ENCODE data around the gene DDAH2. TPM values are rescaled to one million over a fixed set of nuclear protein-coding genes. Genes with fewer than 3 reads are reported as not detected.
A peak's percentile ranks its signal among the peaks of the same experiment; 100 is the strongest.

Gene DDAH2
- total RNA-seq, 2 experiments from 2014 or later, result 3.0 to 3.3 TPM

- Mint-ChIP-seq H3K27ac (no peak overlapping the region), H3K9me3 (no peaks in the 10 kb centered on the region), H3K4me1 (ENCODE audit: low read depth) (peaks cover 23% of the 10 kb centered on the region), H3K27me3 (no peaks in the 10 kb centered on the region), H3K36me3 (ENCODE audit: low read depth) (peaks cover 18% of the 10 kb centered on the region), H3K4me3 (no peak overlapping the region)
- POLR2A ChIA-PET, result interaction anchor here (0.9 kb wide), 1 partner anchor 101 kb away, joined by 3 read pairs; no protein-coding TSS in a partner anchor
- intact Hi-C loops (cut with DNase I, micrococcal nuclease), result loop anchor here in 1 of 2 experiments (2.0 kb wide), 1 partner anchor 25 kb away; no protein-coding TSS in a partner anchor
- CTCF ChIA-PET, result interaction anchor here (0.7 kb wide), 1 partner anchor 77 kb away, joined by 4 read pairs; no protein-coding TSS in a partner anchor
- Histone ChIP-seq H3K9me3 (ENCODE audit: control insufficient read depth in 1 of 2, insufficient read depth in 1 of 2, low read length in 2 of 2) (no peaks in the 10 kb centered on the region), H3K36me3 (ENCODE audit: insufficient read depth, low read length) (no peaks in the 10 kb centered on the region), H3K27me3 (ENCODE audit: control insufficient read depth in 1 of 2, insufficient read depth in 2 of 2, low read length in 2 of 2) (no peaks in the 10 kb centered on the region), H3K4me3 (ENCODE audit: low read length) (no peak overlapping the region), H3K4me1 (ENCODE audit: insufficient read depth, low read length) (peaks cover 29% of the 10 kb centered on the region), H3K27ac (ENCODE audit: low read depth in 1 of 2, low read length in 2 of 2) (no peak overlapping the region)
- DNase-seq, result no peak
- no peak for TF ChIP-seq CTCF (IDR thresholded peaks at IDR 0.05)
- no peak for ATAC-seq (ENCODE audit: poor library complexity)
These were observed 23.2 kb downstream of the DDAH2 start for GRCh38 chr6:31705931-31706330.

GRCh38 chr6:31702819-31703716 is 26.0 kb downstream of the DDAH2 start, which contains the start of gene ABHD16A:
TSS of gene ABHD16A (minus strand) at chr6:31703324. CDS start at chr6:31703281, 43 bp downstream.
- ChIA-PET CTCF (interaction anchor here (1.1 to 1.8 kb wide), 5 partner anchors 22 to 130 kb away, joined by 3 to 10 read pairs (median 3); partner anchors contain the start of genes DDAH2 and LY6G5C), POLR2A (interaction anchor here (0.5 to 2.6 kb wide), 38 partner anchors 9 to 1161 kb away, joined by 3 to 22 read pairs (median 5); partner anchors contain the start of genes BAG6, C6orf47, CSNK2B and DDAH2)
- ATAC-seq (ENCODE audit: poor library complexity), result peak; percentile 91
- peak within 1 kb of the TSS; percentile 67 for H3K4me3 ChIP-seq (ENCODE audit: low read length)
- DNase-seq, result peak; percentile 94 to 99 (median 97)
- peak within 1 kb of the TSS; percentile 95 to 98 for H3K27ac ChIP-seq (ENCODE audit: low read depth in 1 of 2, low read length in 2 of 2)
- H3K4me1 Mint-ChIP-seq (ENCODE audit: low read depth), result peaks cover 32% of the 10 kb centered on the region
- H3K4me3 Mint-ChIP-seq, result peak within 1 kb of the TSS; percentile 94
- H3K27me3 Mint-ChIP-seq, result no peaks in the 10 kb centered on the region
- no peaks in the 10 kb centered on the region for H3K27me3 ChIP-seq (ENCODE audit: control insufficient read depth in 1 of 2, insufficient read depth in 2 of 2, low read length in 2 of 2)
- no peak for TF ChIP-seq CTCF (IDR thresholded peaks at IDR 0.05)
- no peaks in the 10 kb centered on the region for H3K9me3 ChIP-seq (ENCODE audit: control insufficient read depth in 1 of 2, insufficient read depth in 1 of 2, low read length in 2 of 2)
- peak within 1 kb of the TSS; percentile 94 for H3K27ac Mint-ChIP-seq
- H3K9me3 Mint-ChIP-seq, result no peaks in the 10 kb centered on the region
- peaks cover 35% of the 10 kb centered on the region for H3K4me1 ChIP-seq (ENCODE audit: insufficient read depth, low read length)
- peaks cover 15% of the 10 kb centered on the region for H3K36me3 ChIP-seq (ENCODE audit: insufficient read depth, low read length)
- intact Hi-C loops (cut with DNase I, micrococcal nuclease), result loop anchor here (1.0 to 5.0 kb wide), 5 partner anchors 34 to 51 kb away; partner anchors contain the start of genes BAG6 (in 1 of the 2), CLIC1 (in 1 of the 2), CSNK2B (in 1 of the 2) and GPANK1 (in 1 of the 2)
- peaks cover 33% of the 10 kb centered on the region for H3K36me3 Mint-ChIP-seq (ENCODE audit: low read depth)

GRCh38 chr6:31702405-31702818 is 26.7 kb downstream of the DDAH2 start:
- Histone ChIP-seq H3K9me3 (ENCODE audit: control insufficient read depth in 1 of 2, insufficient read depth in 1 of 2, low read length in 2 of 2) (no peaks in the 10 kb centered on the region), H3K27me3 (ENCODE audit: control insufficient read depth in 1 of 2, insufficient read depth in 2 of 2, low read length in 2 of 2) (no peaks in the 10 kb centered on the region), H3K36me3 (ENCODE audit: insufficient read depth, low read length) (peaks cover 20% of the 10 kb centered on the region), H3K4me1 (ENCODE audit: insufficient read depth, low read length) (peaks cover 35% of the 10 kb centered on the region), H3K4me3 (ENCODE audit: low read length) (peak overlapping the region; percentile 67), H3K27ac (ENCODE audit: low read depth in 1 of 2, low read length in 2 of 2) (peak overlapping the region; percentile 95 to 98)
- DNase-seq (no peak), ATAC-seq (ENCODE audit: poor library complexity) (peak; percentile 7)
- Mint-ChIP-seq H3K27me3 (no peaks in the 10 kb centered on the region), H3K36me3 (ENCODE audit: low read depth) (peaks cover 40% of the 10 kb centered on the region), H3K4me3 (peak overlapping the region; percentile 94), H3K27ac (peak overlapping the region; percentile 94), H3K9me3 (no peaks in the 10 kb centered on the region), H3K4me1 (ENCODE audit: low read depth) (peaks cover 39% of the 10 kb centered on the region)
- ChIA-PET POLR2A (interaction anchor here (0.6 to 2.6 kb wide), 20 partner anchors 9 to 1160 kb away, joined by 3 to 22 read pairs (median 8); partner anchors contain the start of genes BAG6, CSNK2B, DDAH2 and DDX39B), CTCF (interaction anchor here (1.1 to 1.5 kb wide), 2 partner anchors 21 to 39 kb away, joined by 3 to 10 read pairs; partner anchors contain the start of gene LY6G5C)
- intact Hi-C loops (cut with DNase I, micrococcal nuclease), result loop anchor here (2.0 to 5.0 kb wide), 3 partner anchors 35 to 38 kb away; partner anchors contain the start of genes CLIC1 (in 1 of the 2) and GPANK1 (in 1 of the 2)
- TF ChIP-seq CTCF (IDR thresholded peaks at IDR 0.05), result no peak

Measured in CD4-positive, alpha-beta T cell (primary cell).